ENCODE data around the gene GPR153.
"Not testable (repeated sequence)": the region's sequence is repeated elsewhere in the genome, so short reads cannot be mapped to it uniquely, and the experiment has no call there.

Gene GPR153

GRCh38 chr1:6260961-6261614 is at the start of gene GPR153:
TSS of gene GPR153 (minus strand) at chr1:6261098. CDS start at chr1:6254905, 6,193 bp downstream.
- TF ChIP-seq ZFX (IDR thresholded peaks at IDR 0.05; ENCODE audit: borderline replicate concordance) = no peak
- no peak for TF ChIP-seq CTCF (IDR thresholded peaks at IDR 0.05)
- H3K27ac ChIP-seq = no peak within 1 kb of the TSS

- no peak for TF ChIP-seq ZFX (IDR thresholded peaks at IDR 0.05; ENCODE audit: borderline replicate concordance)
- TF ChIP-seq CTCF (IDR thresholded peaks at IDR 0.05) = no peak
- H3K27ac ChIP-seq = no peak overlapping the region
These were observed 49.4 kb upstream of the GPR153 start for GRCh38 chr1:6310116-6310848.

- no peak for TF ChIP-seq ZFX (IDR thresholded peaks at IDR 0.05; ENCODE audit: borderline replicate concordance)
- TF ChIP-seq CTCF (IDR thresholded peaks at IDR 0.05) = no peak
These were observed 48.7 kb upstream of the GPR153 start for GRCh38 chr1:6309564-6309963.

GRCh38 chr1:6308449-6308848 is 47.6 kb upstream of the GPR153 start:
- no peak overlapping the region for H3K27ac ChIP-seq
- no peak for TF ChIP-seq ZFX (IDR thresholded peaks at IDR 0.05; ENCODE audit: borderline replicate concordance)
- TF ChIP-seq CTCF (IDR thresholded peaks at IDR 0.05) = no peak

More at GRCh38 chr1:6309564-6309963, 48.7 kb upstream of the GPR153 start:
- no peak overlapping the region for H3K27ac ChIP-seq

- not testable (repeated sequence) for H3K27ac ChIP-seq
These were observed 46.8 kb upstream of the GPR153 start for GRCh38 chr1:6307682-6308081.

GRCh38 chr1:6307099-6307498 is 46.2 kb upstream of the GPR153 start:
- TF ChIP-seq ZFX (IDR thresholded peaks at IDR 0.05; ENCODE audit: borderline replicate concordance) = no peak
- no peak for TF ChIP-seq CTCF (IDR thresholded peaks at IDR 0.05)
- no peak overlapping the region for H3K27ac ChIP-seq

- TF ChIP-seq CTCF (IDR thresholded peaks at IDR 0.05) = no peak
- no peak for TF ChIP-seq ZFX (IDR thresholded peaks at IDR 0.05; ENCODE audit: borderline replicate concordance)
These were observed 42.6 kb upstream of the GPR153 start for GRCh38 chr1:6303397-6304012.

More at GRCh38 chr1:6303397-6304012, 42.6 kb upstream of the GPR153 start:
- H3K27ac ChIP-seq = no peak overlapping the region

Data from 22Rv1 (cell line).